Mucosa of rectum (tissue), 2 donors: ENCODE results near the gene SLC46A3.

Source experiments
- H3K27ac ChIP-seq, 2 donors: one replicate each; pipeline ENCODE4 v1.7.0; 2013; ENCODE audit warnings: inconsistent platforms in 2 of 2, low read depth in 2 of 2, low read length in 2 of 2
- H3K27me3 ChIP-seq, 2 donors: one replicate each; pipeline ENCODE4 v1.7.0; 2013; ENCODE audit warnings: low read length in 2 of 2; ENCODE audit not compliant: control insufficient read depth in 2 of 2, insufficient read depth in 2 of 2
- H3K36me3 ChIP-seq, 2 donors: one replicate each; pipeline ENCODE4 v1.7.0; 2013; ENCODE audit warnings: low read length in 2 of 2; ENCODE audit not compliant: control insufficient read depth in 2 of 2, insufficient read depth in 2 of 2
- H3K4me1 ChIP-seq, 2 donors: one replicate each; pipeline ENCODE4 v1.7.0; 2013; ENCODE audit warnings: low read length in 2 of 2, mild to moderate bottlenecking in 1 of 2; ENCODE audit not compliant: control insufficient read depth in 2 of 2, insufficient read depth in 2 of 2
- H3K4me3 ChIP-seq, 2 donors: one replicate each; pipeline ENCODE4 v1.7.0; 2013; ENCODE audit warnings: low read length in 2 of 2
- H3K9ac ChIP-seq, 2 donors: one replicate each; pipeline ENCODE4 v1.7.0; 2013; ENCODE audit warnings: low read length in 2 of 2, low read depth in 1 of 2, mild to moderate bottlenecking in 1 of 2
- H3K9me3 ChIP-seq, 2 donors: one replicate each; pipeline ENCODE4 v1.7.0; 2013; ENCODE audit warnings: low read length in 2 of 2; ENCODE audit not compliant: control insufficient read depth in 2 of 2
- donor health status: healthy.
- donor health status: Normal muscosa, but diverticular disease.

SLC46A3 gene

GRCh38 chr13:28716511-28716910, 2.3 kb downstream of the SLC46A3 start:
- no peaks in the 10 kb centered on the region for H3K36me3 ChIP-seq
- no peaks in the 10 kb centered on the region for H3K27me3 ChIP-seq
- H3K4me3 ChIP-seq, result peak overlapping the region; percentile 17 to 48
- no peaks in the 10 kb centered on the region for H3K9me3 ChIP-seq
- peak overlapping the region; percentile 64 to 85 for H3K27ac ChIP-seq
- peaks cover 11 to 20% of the 10 kb centered on the region in 2 donors for H3K4me1 ChIP-seq
- H3K9ac ChIP-seq, result peak overlapping the region; percentile 9 to 38

GRCh38 chr13:28714651-28715050, 4.1 kb downstream of the SLC46A3 start:
- no peak overlapping the region for H3K9ac ChIP-seq
- H3K36me3 ChIP-seq, result no peaks in the 10 kb centered on the region
- H3K27ac ChIP-seq, result no peak overlapping the region
- no peaks in the 10 kb centered on the region for H3K27me3 ChIP-seq
- H3K4me3 ChIP-seq, result no peak overlapping the region
- peaks cover 16 to 29% of the 10 kb centered on the region in 2 donors for H3K4me1 ChIP-seq
- H3K9me3 ChIP-seq, result no peaks in the 10 kb centered on the region

GRCh38 chr13:28710161-28710560, 8.6 kb downstream of the SLC46A3 start:
- Histone ChIP-seq H3K4me3 (no peak overlapping the region), H3K27me3 (no peaks in the 10 kb centered on the region), H3K9me3 (no peaks in the 10 kb centered on the region), H3K9ac (no peak overlapping the region), H3K27ac (peak overlapping the region; percentile 70 to 82), H3K36me3 (no peaks in the 10 kb centered on the region), H3K4me1 (peaks cover 5 to 15% of the 10 kb centered on the region in 2 donors)

GRCh38 chr13:28707629-28708427, 10.9 kb downstream of the SLC46A3 start:
- no peak overlapping the region for H3K4me3 ChIP-seq
- H3K9ac ChIP-seq, result no peak overlapping the region
- peak overlapping the region; percentile 43 to 48 for H3K27ac ChIP-seq
- peaks cover 3 to 4% of the 10 kb centered on the region in 2 donors for H3K36me3 ChIP-seq
- H3K9me3 ChIP-seq, result no peaks in the 10 kb centered on the region
- peaks cover 5 to 15% of the 10 kb centered on the region in 2 donors for H3K4me1 ChIP-seq
- H3K27me3 ChIP-seq, result no peaks in the 10 kb centered on the region

GRCh38 chr13:28705461-28706083, 13.2 kb downstream of the SLC46A3 start:
- H3K4me3 ChIP-seq, result no peak overlapping the region
- H3K27me3 ChIP-seq, result no peaks in the 10 kb centered on the region
- H3K36me3 ChIP-seq, result peaks cover 3 to 16% of the 10 kb centered on the region in 2 donors
- peaks cover 5 to 14% of the 10 kb centered on the region in 2 donors for H3K4me1 ChIP-seq
- H3K9ac ChIP-seq, result no peak overlapping the region
- no peak overlapping the region for H3K27ac ChIP-seq
- H3K9me3 ChIP-seq, result no peaks in the 10 kb centered on the region

GRCh38 chr13:28704919-28705318, 13.9 kb downstream of the SLC46A3 start:
- Histone ChIP-seq H3K27ac (no peak overlapping the region), H3K36me3 (peaks cover 7 to 22% of the 10 kb centered on the region in 2 donors), H3K27me3 (no peaks in the 10 kb centered on the region), H3K4me3 (no peak overlapping the region), H3K4me1 (peaks cover under 1 to 7% of the 10 kb centered on the region in 2 donors), H3K9me3 (no peaks in the 10 kb centered on the region), H3K9ac (no peak overlapping the region)

GRCh38 chr13:28704282-28704681, 14.5 kb downstream of the SLC46A3 start:
- Histone ChIP-seq H3K27ac (no peak overlapping the region), H3K9ac (no peak overlapping the region), H3K27me3 (no peaks in the 10 kb centered on the region), H3K4me3 (no peak overlapping the region), H3K9me3 (no peaks in the 10 kb centered on the region), H3K36me3 (peaks cover 8 to 26% of the 10 kb centered on the region in 2 donors), H3K4me1 (peaks cover 0 to 6% of the 10 kb centered on the region in 2 donors)

- Histone ChIP-seq H3K27ac (no peak overlapping the region), H3K36me3 (peaks cover 8 to 33% of the 10 kb centered on the region in 2 donors)
These were observed 19.5 kb downstream of the SLC46A3 start for GRCh38 chr13:28699246-28699645.

GRCh38 chr13:28697441-28697840, 21.3 kb downstream of the SLC46A3 start:
- no peak overlapping the region for H3K9ac ChIP-seq
- peaks cover 0 to 3% of the 10 kb centered on the region in 2 donors for H3K27me3 ChIP-seq
- H3K9me3 ChIP-seq, result no peaks in the 10 kb centered on the region
- no peak overlapping the region for H3K4me3 ChIP-seq
- H3K27ac ChIP-seq, result no peak overlapping the region
- peaks cover 5 to 29% of the 10 kb centered on the region in 2 donors for H3K36me3 ChIP-seq
- peaks cover 0 to 3% of the 10 kb centered on the region in 2 donors for H3K4me1 ChIP-seq

More at GRCh38 chr13:28699246-28699645, 19.5 kb downstream of the SLC46A3 start:
- no peaks in the 10 kb centered on the region for H3K4me1 ChIP-seq
- H3K9me3 ChIP-seq, result no peaks in the 10 kb centered on the region
- H3K9ac ChIP-seq, result no peak overlapping the region
- H3K4me3 ChIP-seq, result no peak overlapping the region
- H3K27me3 ChIP-seq, result no peaks in the 10 kb centered on the region
